Myocyte (in vitro differentiated cells): ENCODE results near the gene PSORS1C1. TPM values are rescaled to one million over a fixed set of nuclear protein-coding genes. Genes with fewer than 3 reads are reported as not detected.
"Not testable (repeated sequence)": the region's sequence is repeated elsewhere in the genome, so short reads cannot be mapped to it uniquely, and the experiment has no call there.

ENCODE experiments used
- DNase-seq: peaks from one replicate; pipeline ENCODE4 v3.0.0-alpha.2; 2012; ENCODE audit warnings: low read depth
- total RNA-seq: library from RNA; depleted of rRNA; stranded (reverse); fragments of >200 nt; gene quantifications from 2 replicates; pipeline ENCODE4 v1.2.3, GENCODE V29; 2014

The PSORS1C1 gene
- total RNA-seq, 1 donor from 2014 or later = 0.29 TPM

- DNase-seq = no peak
These were observed 59.8 kb downstream of the PSORS1C1 start for GRCh38 chr6:31174378-31174777.

GRCh38 chr6:31175971-31176370 lies 61.4 kb downstream of the PSORS1C1 start:
- peak; percentile 97 for DNase-seq

- DNase-seq = no peak
These were observed 63.8 kb downstream of the PSORS1C1 start for GRCh38 chr6:31178143-31179041.

GRCh38 chr6:31179042-31179386 lies 64.4 kb downstream of the PSORS1C1 start:
- DNase-seq = no peak

- no peak for DNase-seq
These were observed 65.3 kb downstream of the PSORS1C1 start for GRCh38 chr6:31179896-31180295.

- DNase-seq = no peak
These were observed 65.9 kb downstream of the PSORS1C1 start for GRCh38 chr6:31180500-31180899.

GRCh38 chr6:31183287-31183686 lies 68.7 kb downstream of the PSORS1C1 start:
- not testable (repeated sequence) for DNase-seq

- not testable (repeated sequence) for DNase-seq
These were observed 69.3 kb downstream of the PSORS1C1 start for GRCh38 chr6:31183859-31184258.

- not testable (repeated sequence) for DNase-seq
These were observed 71.1 kb downstream of the PSORS1C1 start for GRCh38 chr6:31185695-31186051.

- DNase-seq = peak; percentile 87
These were observed 71.6 kb downstream of the PSORS1C1 start for GRCh38 chr6:31186052-31186734.

GRCh38 chr6:31187780-31188194 lies 73.2 kb downstream of the PSORS1C1 start:
- no peak for DNase-seq

GRCh38 chr6:31189223-31189622 lies 74.6 kb downstream of the PSORS1C1 start:
- DNase-seq = not testable (repeated sequence)

Other genes with a start within 250 kb of the PSORS1C1 start
- gene DDR1, start 230.3 kb upstream of the PSORS1C1 start, total RNA-seq = 88.6 and 89.0 TPM in 2 replicates
- 5.5 and 7.3 TPM in 2 replicates for gene GTF2H4, start 206.6 kb upstream of the PSORS1C1 start, total RNA-seq
- 21.3 and 21.7 TPM in 2 replicates for gene VARS2, start 200.6 kb upstream of the PSORS1C1 start, total RNA-seq
- not detected in 2 replicates for gene SFTA2, start 182.6 kb upstream of the PSORS1C1 start, total RNA-seq
- not detected in 2 replicates for gene MUCL3, start 173.8 kb upstream of the PSORS1C1 start, total RNA-seq
- gene MUC21, start 131.1 kb upstream of the PSORS1C1 start, total RNA-seq = not detected in 2 replicates
- not detected in 2 replicates for gene MUC22, start 104.3 kb upstream of the PSORS1C1 start, total RNA-seq
- gene C6orf15, start 2.2 kb upstream of the PSORS1C1 start, total RNA-seq = 1.2 and 2.4 TPM in 2 replicates
- gene CDSN, start 5.6 kb downstream of the PSORS1C1 start, total RNA-seq = 0.16 TPM in 1 of 2 replicates, not detected in the other
- not detected in 2 replicates for gene PSORS1C2, start 24.3 kb downstream of the PSORS1C1 start, total RNA-seq
- 11.9 and 19.8 TPM in 2 replicates for gene CCHCR1, start 43.0 kb downstream of the PSORS1C1 start, total RNA-seq
- 2.8 and 4.0 TPM in 2 replicates for gene TCF19, start 43.8 kb downstream of the PSORS1C1 start, total RNA-seq
- gene POU5F1, start 55.9 kb downstream of the PSORS1C1 start, total RNA-seq = 1.4 and 2.5 TPM in 2 replicates
- gene HLA-C, start 157.3 kb downstream of the PSORS1C1 start, total RNA-seq = 348 and 447 TPM in 2 replicates
- gene HLA-B, start 242.4 kb downstream of the PSORS1C1 start, total RNA-seq = 137 and 270 TPM in 2 replicates